Sigmoid colon (tissue), 7 donors: ENCODE results near the gene BIRC6. TPM values are rescaled to one million over a fixed set of nuclear protein-coding genes. Genes with fewer than 3 reads are reported as not detected.
A peak's percentile ranks its signal among the peaks of the same experiment; 100 is the strongest.
"Not testable (repeated sequence)": the region's sequence is repeated elsewhere in the genome, so short reads cannot be mapped to it uniquely, and the experiment has no call there.

Experiments used
- DNase-seq: peaks from one replicate; pipeline ENCODE4 v3.0.0-alpha.2; 2019
- H3K27ac ChIP-seq, 4 donors: fragments of 200-600 bp; sonication (generic); one replicate each; pipeline ENCODE4 v1.5.1; 2016 to 2019; ENCODE audit warnings: mild to moderate bottlenecking in 1 of 4
- H3K27me3 ChIP-seq, 3 donors: fragments of 200-600 bp; sonication (generic); one replicate each; pipeline ENCODE4 v1.5.1; 2019; ENCODE audit warnings: mild to moderate bottlenecking in 1 of 3
- H3K36me3 ChIP-seq, 4 donors: fragments of 200-600 bp; sonication (generic); one replicate each; pipeline ENCODE4 v1.5.1; 2016 to 2019
- H3K4me1 ChIP-seq, 4 donors: fragments of 200-600 bp; sonication (generic); one replicate each; pipeline ENCODE4 v1.5.1; 2017 to 2019
- H3K4me3 ChIP-seq, 4 donors: fragments of 200-600 bp; sonication (generic); one replicate each; pipeline ENCODE4 v1.5.1; 2017 to 2019; ENCODE audit warnings: mild to moderate bottlenecking in 2 of 4, moderate library complexity in 1 of 4
- H3K9me3 ChIP-seq, 4 donors: fragments of 200-600 bp in 3 of 4; sonication (generic) in 3 of 4; one replicate each; pipeline versions ENCODE4 v1.5.1 to v1.6.1; 2013 to 2019
- EP300 ChIP-seq, 4 donors: sonication (generic); formaldehyde crosslinking; IDR thresholded peaks; one replicate each; pipeline ENCODE4 v1.6.1; 2017; ENCODE audit warnings: antibody characterized with exemption in 4 of 4
- POLR2A ChIP-seq, 2 donors: fragments of 450-650 bp; IDR thresholded peaks; one replicate each; pipeline ENCODE4 v1.6.1; 2016; ENCODE audit warnings: antibody characterized with exemption in 2 of 2, mild to moderate bottlenecking in 2 of 2, moderate library complexity in 2 of 2
- POLR2AphosphoS5 ChIP-seq, 4 donors: sonication (generic); formaldehyde crosslinking; IDR thresholded peaks; one replicate each; pipeline ENCODE4 v1.6.1; 2017; ENCODE audit warnings: antibody characterized with exemption in 4 of 4
- WGBS, 2 donors: extraction: QIAGEN DNeasy Blood & Tissue Kit; methylation state at CpG; one replicate each; pipeline ENCODE4 v1.1.7; 2013; 5-methylcytosine and 5-hydroxymethylcytosine counted together
- intact Hi-C: fragments of 100-400 bp; cut with DNase I; formaldehyde crosslinking; loops from one replicate; pipeline ENCODE4 v1.15.1; 2023
- polyA plus RNA-seq, 3 donors: library from polyadenylated mRNA; stranded (reverse); fragments of 200-250 nt; gene quantifications; one replicate each; pipeline ENCODE4 v1.2.3, GENCODE V29; 2013
- total RNA-seq, 4 donors: library from RNA; depleted of rRNA; stranded (reverse); fragments of >200 nt; gene quantifications; one replicate each; pipeline ENCODE4 v1.1.0, GENCODE V29; 2016
- TF ChIP-seq, protein P1 (sequence below), 4 experiments: fragments of 450-650 bp in 3 of 4; fragments of 200-600 bp in 1 of 4; IDR thresholded peaks; one replicate each; pipeline ENCODE4 v1.5.1; 2016 to 2019; ENCODE audit warnings: antibody characterized with exemption in 4 of 4, mild to moderate bottlenecking in 3 of 4, moderate library complexity in 2 of 4
- donor health status: healthy with polysubstance abuse.
- donor health status: Bipolar disorder and iron deficiency.
- donor health status: healthy.

Gene BIRC6
- total and polyA plus RNA-seq, 7 donors, result 9.7 to 122 (median 86.4) TPM

- no peak overlapping the region for H3K4me3 ChIP-seq
- H3K9me3 ChIP-seq, result no peaks in the 10 kb centered on the region
- no peak overlapping the region for H3K27ac ChIP-seq
- H3K4me1 ChIP-seq, result no peaks in the 10 kb centered on the region
- 94% methylated on average over 2 of the region's 2 CpGs for WGBS, 2 donors
- DNase-seq, result no peak
- intact Hi-C loops, result no loop called here
- no peaks in the 10 kb centered on the region for H3K27me3 ChIP-seq
- H3K36me3 ChIP-seq, result no peaks in the 10 kb centered on the region
- TF ChIP-seq, protein P1, sequence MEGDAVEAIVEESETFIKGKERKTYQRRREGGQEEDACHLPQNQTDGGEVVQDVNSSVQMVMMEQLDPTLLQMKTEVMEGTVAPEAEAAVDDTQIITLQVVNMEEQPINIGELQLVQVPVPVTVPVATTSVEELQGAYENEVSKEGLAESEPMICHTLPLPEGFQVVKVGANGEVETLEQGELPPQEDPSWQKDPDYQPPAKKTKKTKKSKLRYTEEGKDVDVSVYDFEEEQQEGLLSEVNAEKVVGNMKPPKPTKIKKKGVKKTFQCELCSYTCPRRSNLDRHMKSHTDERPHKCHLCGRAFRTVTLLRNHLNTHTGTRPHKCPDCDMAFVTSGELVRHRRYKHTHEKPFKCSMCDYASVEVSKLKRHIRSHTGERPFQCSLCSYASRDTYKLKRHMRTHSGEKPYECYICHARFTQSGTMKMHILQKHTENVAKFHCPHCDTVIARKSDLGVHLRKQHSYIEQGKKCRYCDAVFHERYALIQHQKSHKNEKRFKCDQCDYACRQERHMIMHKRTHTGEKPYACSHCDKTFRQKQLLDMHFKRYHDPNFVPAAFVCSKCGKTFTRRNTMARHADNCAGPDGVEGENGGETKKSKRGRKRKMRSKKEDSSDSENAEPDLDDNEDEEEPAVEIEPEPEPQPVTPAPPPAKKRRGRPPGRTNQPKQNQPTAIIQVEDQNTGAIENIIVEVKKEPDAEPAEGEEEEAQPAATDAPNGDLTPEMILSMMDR (IDR thresholded peaks at IDR 0.05), result no peak
- TF ChIP-seq POLR2A (IDR thresholded peaks at IDR 0.05) (no peak), EP300 (IDR thresholded peaks at IDR 0.05) (no peak), POLR2AphosphoS5 (IDR thresholded peaks at IDR 0.05) (no peak)
These were observed 26.7 kb upstream of the BIRC6 start for GRCh38 chr2:32330136-32330535.

- WGBS, 2 donors, result 47 to 65% methylated on average over 2 of the region's 2 CpGs
- H3K4me1 ChIP-seq, result no peaks in the 10 kb centered on the region
- no peak for DNase-seq
- H3K9me3 ChIP-seq, result no peaks in the 10 kb centered on the region
- TF ChIP-seq POLR2AphosphoS5 (IDR thresholded peaks at IDR 0.05) (no peak), EP300 (IDR thresholded peaks at IDR 0.05) (no peak), POLR2A (IDR thresholded peaks at IDR 0.05) (no peak)
- TF ChIP-seq, protein P1 (IDR thresholded peaks at IDR 0.05), result no peak
- peaks cover 0 to 4% (median 0%) of the 10 kb centered on the region in 4 donors for H3K36me3 ChIP-seq
- H3K27me3 ChIP-seq, result no peaks in the 10 kb centered on the region
- H3K27ac ChIP-seq, result no peak overlapping the region
- no peak overlapping the region for H3K4me3 ChIP-seq
- intact Hi-C loops, result no loop called here
These were observed 14.0 kb upstream of the BIRC6 start for GRCh38 chr2:32342801-32343200.

DNA sequence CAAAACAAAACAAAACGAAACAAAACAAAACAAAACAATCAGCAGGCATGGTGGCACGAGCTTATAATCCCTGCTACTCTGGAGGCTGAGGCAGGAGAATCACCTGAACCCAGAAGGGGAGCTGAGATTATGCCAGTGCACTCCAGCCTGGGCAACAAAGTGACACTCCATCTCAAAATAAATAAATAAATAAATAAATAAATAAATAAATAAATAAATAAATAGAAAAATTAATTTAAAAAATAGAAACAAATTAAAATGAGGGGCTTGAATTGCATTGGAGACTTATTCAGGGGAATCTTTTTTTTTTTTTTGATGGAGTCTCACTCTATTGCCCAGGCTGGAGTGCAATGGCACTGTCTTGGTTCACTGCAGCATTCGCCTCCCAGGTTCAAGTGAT is 6.0 kb upstream of the BIRC6 start:
- intact Hi-C loops, result not testable (repeated sequence)

DNA sequence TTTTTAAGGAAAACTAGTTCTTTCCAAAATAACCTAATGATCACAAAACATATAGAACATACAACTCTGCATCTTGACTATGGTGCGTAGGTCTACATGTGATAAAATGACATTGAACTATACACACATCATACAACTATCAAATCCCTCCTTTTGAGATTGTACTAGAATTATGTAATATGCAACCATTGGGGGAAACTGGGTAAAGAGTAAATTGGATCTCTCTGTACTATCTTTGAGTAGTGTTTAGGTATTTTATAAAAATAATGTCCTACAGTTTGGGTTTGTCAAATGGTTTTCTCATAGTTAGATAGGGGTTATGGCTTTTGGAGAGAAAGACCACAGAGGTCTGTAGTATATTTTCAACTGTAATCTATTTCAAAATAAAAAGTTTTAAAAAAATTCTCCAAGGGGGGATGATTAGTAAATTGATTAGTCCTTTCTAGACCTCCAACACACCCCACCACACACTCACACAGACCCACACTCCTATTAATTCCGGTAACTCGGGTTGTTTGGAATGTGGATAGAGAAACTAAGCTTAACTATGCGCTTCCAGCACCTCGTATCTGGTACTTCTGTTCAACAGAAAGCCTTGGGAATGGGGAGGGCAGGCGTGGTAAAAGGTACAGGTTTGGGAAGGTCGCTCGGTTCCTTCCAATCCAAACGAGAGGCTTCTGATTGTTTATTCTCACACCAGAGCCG is 695 bp upstream of the BIRC6 start:
- DNase-seq, result no peak
- Histone ChIP-seq H3K36me3 (no peaks in the 10 kb centered on the region), H3K4me3 (peak overlapping the region; percentile 89 to 99 (median 96)), H3K4me1 (peaks cover 0 to 36% (median 31%) of the 10 kb centered on the region in 4 donors), H3K27me3 (no peaks in the 10 kb centered on the region), H3K9me3 (no peaks in the 10 kb centered on the region), H3K27ac (peak overlapping the region; percentile 92 to 99 (median 99))
- intact Hi-C loops, result loop anchor here (2.0 kb wide), 1 partner anchor 191 kb away; the partner anchor contains the start of gene SLC30A6
- 10 to 11% methylated on average over 10 of the region's 10 CpGs for WGBS, 2 donors
- TF ChIP-seq, protein P1 (IDR thresholded peaks at IDR 0.05), result no peak

More for the DNA sequence above, 6.0 kb upstream of the BIRC6 start:
- H3K9me3 ChIP-seq, DNase-seq, H3K36me3 ChIP-seq, H3K27me3 ChIP-seq, H3K4me3 ChIP-seq, H3K27ac ChIP-seq, H3K4me1 ChIP-seq: not testable (repeated sequence)
- WGBS, 2 donors, result 81 to 93% methylated on average over 3 of the region's 3 CpGs

GRCh38 chr2:32357318-32358110 is 691 bp downstream of the BIRC6 start:
- Histone ChIP-seq H3K27ac (peak overlapping the region; percentile 92 to 99 (median 99)), H3K4me1 (peaks cover 0 to 41% (median 31%) of the 10 kb centered on the region in 4 donors), H3K9me3 (no peaks in the 10 kb centered on the region), H3K4me3 (peak overlapping the region; percentile 89 to 99 (median 96)), H3K36me3 (no peaks in the 10 kb centered on the region), H3K27me3 (no peaks in the 10 kb centered on the region)
- 0 to 1% methylated on average over 60 to 65 of the region's 65 CpGs for WGBS, 2 donors
- TF ChIP-seq, protein P1 (IDR thresholded peaks at IDR 0.05), result no peak
- intact Hi-C loops, result loop anchor here (1.0 to 2.0 kb wide), 2 partner anchors 79 to 193 kb away; partner anchors contain the start of gene SLC30A6
- DNase-seq, result peak; percentile 74
